ENCODE results near the gene AIMP2. TPM values are rescaled to one million over a fixed set of nuclear protein-coding genes. Genes with fewer than 3 reads are reported as not detected.

AIMP2 gene
- 85.1 to 95.1 TPM (median 91.4 TPM) in 5 replicates for total RNA-seq (2022; extraction: Qiagen RNA extraction)

GRCh38 chr7:6008668-6009611, at the start of gene AIMP2, which contains the start of gene PMS2:
AIMP2 (plus strand) TSS chr7:6009272; CDS start chr7:6009364, 92 bp downstream.
PMS2 (minus strand) TSS chr7:6009049; CDS start chr7:6009019, 30 bp downstream.

GRCh38 chr7:5970347-5970911, 38.6 kb upstream of the AIMP2 start, which contains the start of gene RSPH10B:
RSPH10B (minus strand) TSS chr7:5970689; CDS start chr7:5967116, 3,573 bp downstream.

GRCh38 chr7:6030988-6031387, 21.9 kb downstream of the AIMP2 start, which contains the start of gene ANKRD61:
ANKRD61 (plus strand) TSS chr7:6031376; CDS start chr7:6031376, 0 bp downstream.

Other genes with a start within 250 kb of the AIMP2 start
- 23.0 to 27.2 TPM (median 23.9 TPM) in 5 replicates for gene RNF216, start 227.6 kb upstream of the AIMP2 start, total RNA-seq (2022; extraction: Qiagen RNA extraction)
- not detected in 5 replicates for gene OCM, start 128.5 kb upstream of the AIMP2 start, total RNA-seq (2022; extraction: Qiagen RNA extraction)
- 70.3 to 82.7 TPM (median 77.1 TPM) in 5 replicates for gene CCZ1, start 110.5 kb upstream of the AIMP2 start, total RNA-seq (2022; extraction: Qiagen RNA extraction)
- 0.05 to 0.20 TPM (median 0.12 TPM) in 5 replicates for gene RSPH10B, start 38.6 kb upstream of the AIMP2 start, total RNA-seq (2022; extraction: Qiagen RNA extraction)
- gene PMS2, start 223 bp upstream of the AIMP2 start, total RNA-seq (2022; extraction: Qiagen RNA extraction) = 9.6 to 17.5 TPM (median 11.9 TPM) in 5 replicates
- 0.53 to 0.84 TPM (median 0.72 TPM) in 5 replicates for gene ANKRD61, start 22.1 kb downstream of the AIMP2 start, total RNA-seq (2022; extraction: Qiagen RNA extraction)
- gene EIF2AK1, start 49.9 kb downstream of the AIMP2 start, total RNA-seq (2022; extraction: Qiagen RNA extraction) = 62.6 to 77.6 TPM (median 73.1 TPM) in 5 replicates
- gene USP42, start 95.7 kb downstream of the AIMP2 start, total RNA-seq (2022; extraction: Qiagen RNA extraction) = 6.3 to 9.2 TPM (median 8.1 TPM) in 5 replicates